IMR-90 (cell line): ENCODE data around the gene FEM1B. TPM values are rescaled to one million over a fixed set of nuclear protein-coding genes. Genes with fewer than 3 reads are reported as not detected.
"Not testable (repeated sequence)": the region's sequence is repeated elsewhere in the genome, so short reads cannot be mapped to it uniquely, and the experiment has no call there.

ENCODE experiments used
- ATAC-seq: fragments of 200-7000 bp; cut with Tn5 transposase; 2 replicates; pipeline ENCODE4 v1.9.1; 2020; ENCODE audit warnings: low read depth, mild to moderate bottlenecking, moderate library complexity
- BruUV-seq: library from RNA; stranded (reverse); fragments of 400-500 nt; replicated peaks from 2 replicates; lab custom pipeline; 2021; lab: Mats Ljungman, UMichigan
- CTCF ChIA-PET: fragments of 300-600 bp; formaldehyde crosslinking; extraction: SDS; loops from one replicate; lab custom pipeline; 2021; ENCODE audit warnings: antibody characterized with exemption; lab: Yijun Ruan, JAX
- POLR2A ChIA-PET: fragments of 300-600 bp; sonication (Branson Sonifier 250); formaldehyde crosslinking; loops from one replicate; lab custom pipeline; 2022; ENCODE audit warnings: antibody characterized with exemption; ENCODE audit not compliant: unreplicated experiment; lab: Charles Lee
- DNase-seq: peaks from one replicate; pipeline ENCODE4 v3.0.0; 2013
- H2AFZ ChIP-seq: replicated peaks from 2 replicates; pipeline ENCODE3; 2013; ENCODE audit warnings: low read length, mild to moderate bottlenecking; ENCODE audit not compliant: poor library complexity
- H2AK5ac ChIP-seq: 2 replicates; pipeline ENCODE4 v1.6.1; 2013; ENCODE audit warnings: low read depth, low read length, inconsistent platforms
- H2AK9ac ChIP-seq: replicated peaks from 2 replicates; pipeline ENCODE3; 2013; ENCODE audit warnings: mild to moderate bottlenecking, low read depth, low read length, moderate library complexity; ENCODE audit not compliant: poor library complexity
- H2BK120ac ChIP-seq: 2 replicates; pipeline ENCODE4 v1.6.1; 2013; ENCODE audit warnings: low read depth, low read length, inconsistent platforms
- H2BK15ac ChIP-seq: 3 replicates; pipeline ENCODE4 v1.6.1; 2013; ENCODE audit warnings: low read depth, low read length, inconsistent platforms
- H2BK20ac ChIP-seq: 2 replicates; pipeline ENCODE4 v1.6.1; 2013; ENCODE audit warnings: low read depth, mild to moderate bottlenecking, inconsistent platforms, low read length, moderate library complexity
- H2BK5ac ChIP-seq: 2 replicates; pipeline ENCODE4 v1.6.1; 2013; ENCODE audit warnings: mild to moderate bottlenecking, low read depth, low read length, inconsistent platforms; ENCODE audit not compliant: poor library complexity, severe bottlenecking
- H3K14ac ChIP-seq: replicated peaks from 2 replicates; pipeline ENCODE4 v1.6.1; 2013; ENCODE audit warnings: low read depth, low read length, inconsistent platforms
- H3K18ac ChIP-seq: 2 replicates; pipeline ENCODE4 v1.6.1; 2013; ENCODE audit warnings: low read depth, low read length, control low read depth
- H3K23ac ChIP-seq: 2 replicates; pipeline ENCODE4 v1.6.1; 2013; ENCODE audit warnings: low read depth, low read length, inconsistent platforms
- H3K27ac ChIP-seq: 2 replicates; pipeline ENCODE4 v1.5.1; 2013; ENCODE audit warnings: mild to moderate bottlenecking, control low read depth, low read length; ENCODE audit not compliant: insufficient read depth
- H3K27me3 ChIP-seq: 2 replicates; pipeline ENCODE4 v1.6.1; 2013; ENCODE audit warnings: low read length; ENCODE audit not compliant: control insufficient read depth, insufficient read depth
- H3K36me3 ChIP-seq: 2 replicates; pipeline ENCODE4 v1.6.1; 2013; ENCODE audit warnings: low read length, mixed read lengths; ENCODE audit not compliant: control insufficient read depth, insufficient read depth
- H3K4ac ChIP-seq: 2 replicates; pipeline ENCODE4 v1.6.1; 2013; ENCODE audit warnings: low read depth, low read length, inconsistent platforms
- H3K4me1 ChIP-seq: 2 replicates; pipeline ENCODE4 v1.6.1; 2013; ENCODE audit warnings: low read length, mixed read lengths; ENCODE audit not compliant: control insufficient read depth, insufficient read depth
- H3K4me2 ChIP-seq: 2 replicates; pipeline ENCODE4 v1.6.1; 2013; ENCODE audit warnings: low read depth, mild to moderate bottlenecking, control low read depth, low read length, moderate library complexity
- H3K4me3 ChIP-seq: 2 replicates; pipeline ENCODE4 v1.5.1; 2013; ENCODE audit warnings: low read depth, mild to moderate bottlenecking, control low read depth, low read length, moderate library complexity; ENCODE audit not compliant: insufficient read depth
- H3K56ac ChIP-seq: 2 replicates; pipeline ENCODE4 v1.6.1; 2013; ENCODE audit warnings: low read length, inconsistent platforms; ENCODE audit not compliant: insufficient read depth; ENCODE audit errors: extremely low read depth
- H3K79me1 ChIP-seq, 2 experiments: 2 replicates each; pipeline ENCODE4 v1.6.1; 2013; ENCODE audit warnings: low read length in 2 of 2, inconsistent platforms in 1 of 2, low read depth in 1 of 2
- H3K9ac ChIP-seq: 2 replicates; pipeline ENCODE4 v1.6.1; 2013; ENCODE audit warnings: low read depth, low read length, control low read depth
- H3K9me1 ChIP-seq: 2 replicates; pipeline ENCODE4 v1.6.1; 2013; ENCODE audit warnings: low read length, inconsistent platforms; ENCODE audit not compliant: insufficient read depth
- H3K9me3 ChIP-seq: 2 replicates; pipeline ENCODE4 v1.6.1; 2013; ENCODE audit warnings: low read length; ENCODE audit not compliant: control insufficient read depth, insufficient read depth
- H4K20me1 ChIP-seq: 2 replicates; pipeline ENCODE4 v1.6.1; 2013; ENCODE audit warnings: low read length, inconsistent platforms; ENCODE audit not compliant: insufficient read depth
- H4K5ac ChIP-seq: 2 replicates; pipeline ENCODE4 v1.6.1; 2013; ENCODE audit warnings: mild to moderate bottlenecking, low read depth, low read length, control low read depth
- H4K8ac ChIP-seq, 2 experiments: 2 replicates each; pipeline ENCODE4 v1.6.1; 2013; ENCODE audit warnings: low read depth in 2 of 2, low read length in 2 of 2, control low read depth in 1 of 2, inconsistent platforms in 1 of 2
- H4K91ac ChIP-seq: 2 replicates; pipeline ENCODE4 v1.6.1; 2013; ENCODE audit warnings: low read depth, low read length, inconsistent platforms; ENCODE audit not compliant: insufficient read depth
- MXI1 ChIP-seq: IDR thresholded peaks from 2 replicates; pipeline ENCODE4 v1.6.1; 2012; ENCODE audit warnings: low read depth, mild to moderate bottlenecking, low read length, moderate library complexity, borderline replicate concordance
- NFE2L2 ChIP-seq: fragments of 150-350 bp; IDR thresholded peaks from 2 replicates; pipeline ENCODE4 v1.6.1; 2016; ENCODE audit warnings: low read depth, mild to moderate bottlenecking, low read length
- USF2 ChIP-seq: fragments of 150-350 bp; IDR thresholded peaks from 2 replicates; pipeline ENCODE4 v1.6.1; 2017; ENCODE audit warnings: mild to moderate bottlenecking, antibody characterized with exemption, low read length, low read depth
- WGBS, 2 experiments: methylation state at CpG; one replicate each; pipeline versions ENCODE4 v1.1.5 to v1.1.7; 2013; ENCODE audit warnings: missing lambda C conversion rate in 2 of 2; ENCODE audit not compliant: insufficient read length in 1 of 2; ENCODE audit errors: extremely low coverage in 2 of 2; 5-methylcytosine and 5-hydroxymethylcytosine counted together
- dilution Hi-C: fragments of 300-500 bp; cut with HindIII; formaldehyde crosslinking; loops from one replicate; pipeline ENCODE4 v1.14.3; 2018; ENCODE audit warnings: low sequenced_read_pairs; ENCODE audit not compliant: unreplicated experiment
- in situ Hi-C: fragments of 300-500 bp; cut with MboI; formaldehyde crosslinking; loops from 3 replicates; pipeline ENCODE4 v1.14.3; 2019; ENCODE audit warnings: low sequenced_read_pairs, inconsistent platforms, mixed read lengths
- intact Hi-C: fragments of 100-400 bp; cut with micrococcal nuclease; formaldehyde crosslinking; loops from 2 replicates; pipeline ENCODE4 v1.10.0; 2022
- polyA plus RNA-seq, 3 experiments: library from polyadenylated mRNA; depleted of rRNA; stranded (reverse); fragments of >200 nt; gene quantifications; 2 replicates each; pipeline ENCODE4 v1.2.3, GENCODE V29; 2012; ENCODE audit warnings: low replicate concordance in 1 of 3
- total RNA-seq: library from RNA; depleted of rRNA; stranded (reverse); fragments of >200 nt; gene quantifications from 2 replicates; pipeline ENCODE4 v1.2.3, GENCODE V29; 2012

The FEM1B gene
- total and polyA plus RNA-seq, 2 of the 4 experiments (the other 2 are of a cell fraction): 16.9 to 51.4 TPM

- H2AK9ac ChIP-seq: peak overlapping the region; percentile 71
- no CpG with 5 or more reads among the region's 6 CpGs for WGBS, 2 experiments
- H3K4me1 ChIP-seq: no peaks in the 10 kb centered on the region
- H2BK120ac ChIP-seq: peak overlapping the region; percentile 16
- no peaks in the 10 kb centered on the region for H3K27me3 ChIP-seq
- BruUV-seq: no TSS peak
- H3K4me2 ChIP-seq: peak overlapping the region; percentile 23
- no peak overlapping the region; the same call in 1 of the 2 replicates for H3K56ac ChIP-seq
- ChIA-PET CTCF (no interaction called here), POLR2A (no interaction called here)
- H3K18ac ChIP-seq: no peak overlapping the region
- no peak for TF ChIP-seq USF2
- no peak for TF ChIP-seq NFE2L2
- TF ChIP-seq MXI1: peak; percentile 35; the same call in 1 of the 2 replicates
- no peak overlapping the region for H2BK20ac ChIP-seq
- no peak overlapping the region for H4K5ac ChIP-seq
- dilution Hi-C loops (no loop called here), in situ Hi-C loops (no loop called here), intact Hi-C loops (no loop called here)
- no peak overlapping the region; the same call in 2 of the 3 replicates for H2BK15ac ChIP-seq
- ATAC-seq (peak; percentile 12; the same call in 1 of the 2 replicates), DNase-seq (peak; percentile 33)
- H2AFZ ChIP-seq: peak overlapping the region; percentile 68
- H3K9me1 ChIP-seq: peaks cover 6% of the 10 kb centered on the region
- no peak overlapping the region for H3K23ac ChIP-seq
- peak overlapping the region; percentile 63; the same call in 1 of the 2 replicates for H3K14ac ChIP-seq
- H3K9me3 ChIP-seq: no peaks in the 10 kb centered on the region
- no peak overlapping the region for H2BK5ac ChIP-seq
- peak overlapping the region in 1 of 2 experiments; percentile 82; a peak in 2 of 4 replicates for H4K8ac ChIP-seq
- peak overlapping the region; percentile 18; the same call in 1 of the 2 replicates for H4K91ac ChIP-seq
- H3K4ac ChIP-seq: no peak overlapping the region
- H3K36me3 ChIP-seq: no peaks in the 10 kb centered on the region
- H3K9ac ChIP-seq: no peak overlapping the region
- H2AK5ac ChIP-seq: no peak overlapping the region
- H4K20me1 ChIP-seq: no peaks in the 10 kb centered on the region
- H3K79me1 ChIP-seq: peaks cover 0 to under 1% of the 10 kb centered on the region in 2 experiments; a peak in 1 of 4 replicates
- no peak overlapping the region for H3K4me3 ChIP-seq
- H3K27ac ChIP-seq: no peak overlapping the region
These were observed 43.5 kb upstream of the FEM1B start for GRCh38 chr15:68234060-68234459.

- no CpG with 5 or more reads among the region's 9 CpGs for WGBS, 2 experiments
These were observed 43.0 kb upstream of the FEM1B start for GRCh38 chr15:68234520-68234919.

More at GRCh38 chr15:68234520-68234919, 43.0 kb upstream of the FEM1B start:
- POLR2A ChIA-PET, H3K4me1 ChIP-seq, H3K27me3 ChIP-seq, H3K79me1 ChIP-seq, H3K36me3 ChIP-seq, H3K9me1 ChIP-seq, H2AK5ac ChIP-seq, in situ Hi-C loops, H3K4ac ChIP-seq, H3K9me3 ChIP-seq, H2BK5ac ChIP-seq, H2BK20ac ChIP-seq, H4K20me1 ChIP-seq, dilution Hi-C loops, H3K56ac ChIP-seq, ATAC-seq, DNase-seq, H3K18ac ChIP-seq, H4K5ac ChIP-seq, H3K27ac ChIP-seq, BruUV-seq, H2BK15ac ChIP-seq, H3K9ac ChIP-seq, intact Hi-C loops, H3K4me3 ChIP-seq, H3K23ac ChIP-seq: not testable (repeated sequence)
- Histone ChIP-seq H2AFZ (peak overlapping the region; percentile 68), H2AK9ac (peak overlapping the region; percentile 71), H4K8ac (peak overlapping the region in 1 of 2 experiments; percentile 82; a peak in 2 of 4 replicates), H4K91ac (peak overlapping the region; percentile 18; the same call in 1 of the 2 replicates), H3K14ac (peak overlapping the region; percentile 63; the same call in 1 of the 2 replicates), H2BK120ac (peak overlapping the region; percentile 16), H3K4me2 (peak overlapping the region; percentile 23)
- CTCF ChIA-PET: interaction anchor here (2.0 kb wide), 1 partner anchor 18 kb away, joined by 6 read pairs; no protein-coding TSS in a partner anchor
